GM21528 (cell line): ENCODE results near the gene PIGBOS1.
"Not testable (repeated sequence)": the region's sequence is repeated elsewhere in the genome, so short reads cannot be mapped to it uniquely, and the experiment has no call there.

ENCODE experiments used
- ATAC-seq: cut with Tn5 transposase; IDR thresholded peaks from one replicate; pipeline ENCODE4 v1.9.1; 2021; ENCODE audit warnings: mild to moderate bottlenecking, moderate library complexity; ENCODE audit not compliant: unreplicated experiment, low FRiP score

The PIGBOS1 gene

GRCh38 chr15:55302801-55303200 lies 16.1 kb downstream of the PIGBOS1 start:
- not testable (repeated sequence) for ATAC-seq

GRCh38 chr15:55297315-55297714 lies 21.6 kb downstream of the PIGBOS1 start:
- no peak for ATAC-seq

GRCh38 chr15:55290528-55291057 lies 28.3 kb downstream of the PIGBOS1 start:
- peak; percentile 84 for ATAC-seq

GRCh38 chr15:55289746-55290527 lies 29.0 kb downstream of the PIGBOS1 start, which contains the start of gene RAB27A:
TSS of gene RAB27A (minus strand) at chr15:55289813. CDS start at chr15:55234934, 54,879 bp downstream.
- ATAC-seq: peak; percentile 77

GRCh38 chr15:55289011-55289745 lies 29.7 kb downstream of the PIGBOS1 start:
- ATAC-seq: peak; percentile 43

- ATAC-seq: no peak
These were observed 30.8 kb downstream of the PIGBOS1 start for GRCh38 chr15:55288006-55288717.

GRCh38 chr15:55286442-55287189 lies 32.3 kb downstream of the PIGBOS1 start:
- ATAC-seq: not testable (repeated sequence)

- no peak for ATAC-seq
These were observed 34.5 kb downstream of the PIGBOS1 start for GRCh38 chr15:55284426-55284825.

- ATAC-seq: no peak
These were observed 35.4 kb downstream of the PIGBOS1 start for GRCh38 chr15:55283379-55284147.

- ATAC-seq: no peak
These were observed 36.6 kb downstream of the PIGBOS1 start for GRCh38 chr15:55282284-55282833.

- ATAC-seq: no peak
These were observed 37.2 kb downstream of the PIGBOS1 start for GRCh38 chr15:55281517-55282228.

- ATAC-seq: not testable (repeated sequence)
These were observed 38.3 kb downstream of the PIGBOS1 start for GRCh38 chr15:55280589-55280988.

- peak; percentile 86 for ATAC-seq
These were observed 39.1 kb downstream of the PIGBOS1 start for GRCh38 chr15:55279746-55280351.

- no peak for ATAC-seq
These were observed 39.7 kb downstream of the PIGBOS1 start for GRCh38 chr15:55279100-55279745.

- ATAC-seq: no peak
These were observed 41.2 kb downstream of the PIGBOS1 start for GRCh38 chr15:55277715-55278114.

- ATAC-seq: peak; percentile 52
These were observed 41.8 kb downstream of the PIGBOS1 start for GRCh38 chr15:55277116-55277564.

- no peak for ATAC-seq
These were observed 42.6 kb downstream of the PIGBOS1 start for GRCh38 chr15:55276324-55276723.
